RWPE2 (cell line): ENCODE measurements around the gene ACSBG1.

ENCODE experiments used
- ATAC-seq: fragments of 200-7000 bp; cut with Tn5 transposase; 3 replicates; pipeline ENCODE4 v1.9.1; 2021; ENCODE audit warnings: low read depth
- DNase-seq: peaks from one replicate; pipeline ENCODE4 v3.0.0-alpha.2; 2020; ENCODE audit warnings: low spot score
- H3K27ac ChIP-seq: fragments of 450-650 bp; 2 replicates; pipeline ENCODE4 v1.5.1; 2017; ENCODE audit warnings: mild to moderate bottlenecking; ENCODE audit not compliant: poor library complexity, severe bottlenecking
- H3K27me3 ChIP-seq: fragments of 250-450 bp; sonication (Bioruptor Pico); 2 replicates; pipeline ENCODE4 v1.5.1; 2021; ENCODE audit warnings: mild to moderate bottlenecking, moderate library complexity; ENCODE audit not compliant: insufficient read depth, poor library complexity, severe bottlenecking
- H3K36me3 ChIP-seq: fragments of 250-450 bp; sonication (Bioruptor Pico); 2 replicates; pipeline ENCODE4 v1.5.1; 2020; ENCODE audit warnings: low read depth, mild to moderate bottlenecking, moderate library complexity
- H3K4me1 ChIP-seq: fragments of 250-450 bp; sonication (Bioruptor Pico); 2 replicates; pipeline ENCODE4 v1.5.1; 2021; ENCODE audit warnings: mild to moderate bottlenecking, moderate library complexity; ENCODE audit not compliant: insufficient read depth, poor library complexity, severe bottlenecking
- H3K4me3 ChIP-seq: fragments of 250-450 bp; sonication (Bioruptor Pico); 2 replicates; pipeline ENCODE4 v1.5.1; 2021; ENCODE audit warnings: mild to moderate bottlenecking, moderate library complexity; ENCODE audit not compliant: severe bottlenecking
- H3K9me3 ChIP-seq: fragments of 250-450 bp; sonication (Bioruptor Pico); 2 replicates; pipeline ENCODE4 v1.5.1; 2021; ENCODE audit warnings: mild to moderate bottlenecking, moderate library complexity; ENCODE audit not compliant: severe bottlenecking
- TF ChIP-seq, protein P1 (sequence below): fragments of 450-650 bp; IDR thresholded peaks from one replicate; pipeline ENCODE4 v1.5.1; 2017; ENCODE audit warnings: mild to moderate bottlenecking, moderate library complexity; ENCODE audit not compliant: poor library complexity, severe bottlenecking

ACSBG1 gene

DNA sequence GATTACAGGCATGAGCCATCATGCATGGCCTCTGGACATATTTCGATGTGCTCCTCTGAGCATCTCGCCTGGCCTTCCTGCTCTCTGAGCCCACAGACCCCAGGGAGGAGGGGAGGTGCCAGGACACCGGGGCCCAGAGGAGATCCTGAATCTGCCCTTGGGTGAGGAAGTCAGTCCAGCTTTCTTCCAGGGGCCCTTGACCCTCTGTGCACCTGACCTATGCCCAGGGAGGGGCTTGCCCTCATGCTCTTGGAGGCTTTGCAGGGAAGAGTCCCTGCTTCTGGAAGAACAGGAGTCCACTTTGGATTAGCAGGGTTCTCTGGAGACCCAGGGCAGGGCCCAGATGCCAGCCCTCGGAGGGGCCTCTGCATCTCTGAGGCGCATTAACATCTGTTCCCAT is 1.4 kb downstream of the ACSBG1 start:
- no peak for ATAC-seq
- no peaks in the 10 kb centered on the region for H3K27me3 ChIP-seq

DNA sequence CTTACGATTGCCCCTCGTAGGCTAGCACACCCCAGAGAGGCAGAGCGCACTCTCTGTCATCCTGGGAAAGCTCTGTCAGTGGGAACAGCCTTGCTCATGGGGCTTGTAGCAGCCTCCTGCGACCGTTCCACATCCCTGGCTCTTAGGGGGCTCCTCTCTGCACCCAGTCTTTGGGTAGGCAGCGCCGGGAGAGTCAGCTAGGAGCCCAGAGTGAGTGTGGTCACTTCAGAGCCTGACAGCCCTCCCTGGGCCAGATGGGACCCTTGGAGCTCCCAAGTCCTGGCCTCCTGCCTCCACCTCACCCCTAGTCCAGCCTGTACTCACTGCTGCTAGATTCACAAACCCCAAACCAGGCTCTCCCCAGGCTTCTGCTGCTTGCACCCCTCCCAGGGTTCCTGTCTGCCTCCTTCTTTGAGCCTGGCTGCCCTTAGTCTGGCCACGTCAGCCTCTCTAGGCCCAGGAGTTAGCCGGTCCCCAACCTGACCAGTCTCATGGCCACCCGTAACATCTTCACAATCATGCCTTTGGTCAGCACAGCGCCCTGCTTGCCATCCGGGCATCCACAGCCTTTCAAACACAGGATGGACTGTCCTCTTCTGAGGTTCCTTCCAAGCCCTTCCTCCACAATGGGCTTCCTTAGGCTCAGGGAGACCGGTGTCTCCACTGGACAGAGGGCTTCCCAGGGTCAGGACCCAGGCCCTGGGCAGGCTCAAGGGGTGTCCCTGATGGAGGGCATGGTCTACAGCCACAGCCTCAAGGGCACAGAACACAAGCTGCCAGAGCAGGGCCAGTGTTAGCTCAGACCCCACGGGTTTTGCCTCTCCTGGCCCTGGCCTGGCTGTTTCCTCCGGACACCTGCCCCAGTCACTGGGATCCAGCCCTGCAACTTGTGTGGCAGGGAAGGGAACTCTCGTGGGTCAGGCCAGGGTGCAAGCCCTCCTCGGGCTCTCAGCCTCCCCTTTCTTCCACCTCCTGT is 4.6 kb downstream of the ACSBG1 start:
- no peaks in the 10 kb centered on the region for H3K36me3 ChIP-seq
- no peak overlapping the region for H3K27ac ChIP-seq
- TF ChIP-seq, protein P1, sequence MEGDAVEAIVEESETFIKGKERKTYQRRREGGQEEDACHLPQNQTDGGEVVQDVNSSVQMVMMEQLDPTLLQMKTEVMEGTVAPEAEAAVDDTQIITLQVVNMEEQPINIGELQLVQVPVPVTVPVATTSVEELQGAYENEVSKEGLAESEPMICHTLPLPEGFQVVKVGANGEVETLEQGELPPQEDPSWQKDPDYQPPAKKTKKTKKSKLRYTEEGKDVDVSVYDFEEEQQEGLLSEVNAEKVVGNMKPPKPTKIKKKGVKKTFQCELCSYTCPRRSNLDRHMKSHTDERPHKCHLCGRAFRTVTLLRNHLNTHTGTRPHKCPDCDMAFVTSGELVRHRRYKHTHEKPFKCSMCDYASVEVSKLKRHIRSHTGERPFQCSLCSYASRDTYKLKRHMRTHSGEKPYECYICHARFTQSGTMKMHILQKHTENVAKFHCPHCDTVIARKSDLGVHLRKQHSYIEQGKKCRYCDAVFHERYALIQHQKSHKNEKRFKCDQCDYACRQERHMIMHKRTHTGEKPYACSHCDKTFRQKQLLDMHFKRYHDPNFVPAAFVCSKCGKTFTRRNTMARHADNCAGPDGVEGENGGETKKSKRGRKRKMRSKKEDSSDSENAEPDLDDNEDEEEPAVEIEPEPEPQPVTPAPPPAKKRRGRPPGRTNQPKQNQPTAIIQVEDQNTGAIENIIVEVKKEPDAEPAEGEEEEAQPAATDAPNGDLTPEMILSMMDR: no peak
- DNase-seq (peak; percentile 62), ATAC-seq (peak; percentile 20; the same call in 1 of the 3 replicates)
- no peaks in the 10 kb centered on the region for H3K4me1 ChIP-seq
- no peak overlapping the region for H3K4me3 ChIP-seq
- no peaks in the 10 kb centered on the region for H3K9me3 ChIP-seq
- H3K27me3 ChIP-seq: no peaks in the 10 kb centered on the region

More for the DNA sequence above, 1.4 kb downstream of the ACSBG1 start:
- peak; percentile 47 for DNase-seq
- no peaks in the 10 kb centered on the region for H3K36me3 ChIP-seq
- no peak overlapping the region for H3K4me3 ChIP-seq
- H3K4me1 ChIP-seq: no peaks in the 10 kb centered on the region
- no peak overlapping the region for H3K27ac ChIP-seq
- TF ChIP-seq, protein P1: no peak
- no peaks in the 10 kb centered on the region for H3K9me3 ChIP-seq

DNA sequence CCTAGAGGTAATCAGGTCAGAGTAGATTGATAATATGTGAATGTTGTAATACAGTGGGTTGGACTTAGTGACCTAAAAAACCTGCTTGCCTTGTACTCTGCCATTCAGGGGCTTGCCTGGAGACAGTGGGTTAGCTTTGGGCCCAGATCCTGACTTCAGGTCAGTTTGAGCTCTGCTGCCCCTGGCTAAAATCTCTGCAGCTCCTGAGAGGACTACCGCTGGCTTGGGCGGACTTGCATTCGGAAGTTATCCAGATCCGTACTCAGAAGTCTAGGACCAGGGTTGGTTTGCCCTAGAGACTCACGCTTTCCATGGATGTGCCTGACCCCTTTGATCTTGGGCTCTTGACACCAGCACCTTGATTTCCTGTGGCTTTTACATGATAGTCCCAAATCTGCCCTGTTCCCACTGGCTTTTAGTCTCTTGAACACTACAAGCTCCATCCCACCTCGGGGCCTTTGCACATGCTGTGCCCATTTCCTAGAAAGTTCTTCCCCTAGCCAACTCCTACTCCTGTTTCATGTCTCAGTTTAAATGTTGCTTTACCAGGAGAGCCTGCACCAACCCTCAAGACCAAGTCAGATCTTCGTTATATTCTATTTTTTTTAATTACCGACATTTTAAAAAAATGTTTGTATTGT is 5.9 kb downstream of the ACSBG1 start:
- ATAC-seq: no peak
- no peaks in the 10 kb centered on the region for H3K4me1 ChIP-seq
- no peak overlapping the region for H3K27ac ChIP-seq
- H3K9me3 ChIP-seq: no peaks in the 10 kb centered on the region
- H3K4me3 ChIP-seq: no peak overlapping the region
- H3K27me3 ChIP-seq: no peaks in the 10 kb centered on the region
- peak; percentile 45 for DNase-seq
- no peaks in the 10 kb centered on the region for H3K36me3 ChIP-seq
- TF ChIP-seq, protein P1: no peak

DNA sequence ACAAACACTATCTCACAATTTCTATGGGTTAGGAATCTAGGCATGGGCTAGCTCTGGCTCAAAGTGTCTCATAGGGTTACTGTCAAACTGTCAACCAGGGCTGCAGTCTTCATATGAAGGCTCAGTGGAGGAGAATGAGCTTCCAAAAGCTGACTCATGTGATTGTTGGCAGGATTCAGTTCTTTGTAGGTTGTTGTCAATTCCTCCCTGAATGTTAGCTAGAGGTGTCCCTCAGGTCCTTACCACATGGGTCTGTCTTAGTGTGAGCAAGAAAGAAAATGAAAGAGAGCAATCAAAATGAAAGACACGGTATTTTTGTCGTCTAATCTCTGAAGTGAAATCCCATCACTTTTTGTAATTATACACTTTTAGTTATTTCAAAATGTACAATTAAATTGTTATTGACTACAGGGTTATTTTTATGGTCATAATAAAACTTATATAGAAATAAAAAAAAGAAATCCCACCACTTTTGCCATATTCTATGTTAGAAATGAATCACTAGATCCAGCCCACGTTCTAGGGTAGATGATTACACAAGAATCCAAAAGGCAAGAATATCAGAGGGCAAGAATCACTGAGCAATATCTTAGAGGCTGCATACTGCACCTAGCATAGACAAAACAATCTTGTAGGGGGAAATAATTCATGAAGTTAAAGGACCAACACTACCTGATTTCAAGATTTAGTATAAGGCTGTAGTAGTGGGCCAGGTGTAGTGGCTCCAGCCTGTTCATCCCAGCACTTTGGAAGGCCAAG is 8.4 kb downstream of the ACSBG1 start:
- H3K4me1 ChIP-seq: no peaks in the 10 kb centered on the region
- H3K4me3 ChIP-seq: no peak overlapping the region
- H3K27ac ChIP-seq: no peak overlapping the region
- no peaks in the 10 kb centered on the region for H3K27me3 ChIP-seq
- H3K36me3 ChIP-seq: no peaks in the 10 kb centered on the region
- no peaks in the 10 kb centered on the region for H3K9me3 ChIP-seq
- DNase-seq: no peak
- ATAC-seq: no peak
- TF ChIP-seq, protein P1: no peak
